Neuronal stem cell (in vitro differentiated cells): Measurements from ENCODE around the gene OXCT1.

Experiments used
- DNase-seq: peaks from one replicate; pipeline ENCODE4 v3.0.0-alpha.2; 2013; ENCODE audit warnings: low spot score
- H2AFZ ChIP-seq: one replicate; pipeline ENCODE4 v1.6.1; 2013; ENCODE audit warnings: mild to moderate bottlenecking, low read length, inconsistent platforms
- H2AK5ac ChIP-seq: 2 replicates; pipeline ENCODE4 v1.6.1; 2013; ENCODE audit warnings: low read depth, mild to moderate bottlenecking, inconsistent platforms, low read length, moderate library complexity, mixed read lengths
- H2BK120ac ChIP-seq: 2 replicates; pipeline ENCODE4 v1.6.1; 2013; ENCODE audit warnings: low read depth, mild to moderate bottlenecking, inconsistent platforms, low read length, moderate library complexity, mixed read lengths
- H2BK12ac ChIP-seq: one replicate; pipeline ENCODE4 v1.6.1; 2013; ENCODE audit warnings: low read length, inconsistent platforms
- H2BK15ac ChIP-seq: 2 replicates; pipeline ENCODE4 v1.6.1; 2013; ENCODE audit warnings: mild to moderate bottlenecking, low read length, inconsistent platforms, mixed read lengths
- H2BK5ac ChIP-seq: one replicate; pipeline ENCODE4 v1.6.1; 2013; ENCODE audit warnings: inconsistent platforms, mild to moderate bottlenecking, low read length, moderate library complexity
- H3K14ac ChIP-seq: one replicate; pipeline ENCODE4 v1.6.1; 2013; ENCODE audit warnings: low read length, inconsistent platforms
- H3K18ac ChIP-seq: 2 replicates; pipeline ENCODE4 v1.6.1; 2013; ENCODE audit warnings: low read length, inconsistent platforms
- H3K23ac ChIP-seq: 2 replicates; pipeline ENCODE4 v1.6.1; 2013; ENCODE audit warnings: low read depth, mild to moderate bottlenecking, mixed read lengths, low read length, inconsistent platforms; ENCODE audit not compliant: poor library complexity
- H3K27ac ChIP-seq: replicated peaks from 3 replicates; pipeline ENCODE4 v1.5.1; 2013; ENCODE audit warnings: low read length, inconsistent platforms
- H3K27me3 ChIP-seq, 3 experiments: 2 replicates each; pipeline ENCODE4 v1.6.1; 2013; ENCODE audit warnings: low read length in 3 of 3, mild to moderate bottlenecking in 2 of 3, inconsistent platforms in 1 of 3, low read depth in 1 of 3, mixed read lengths in 1 of 3, moderate library complexity in 1 of 3; ENCODE audit not compliant: control insufficient read depth in 3 of 3, insufficient read depth in 3 of 3
- H3K36me3 ChIP-seq, 2 donors: replicated peaks in 1 of 2; 2 replicates each; pipeline ENCODE4 v1.6.1; 2013; ENCODE audit warnings: low read length in 2 of 2; ENCODE audit not compliant: control insufficient read depth in 2 of 2, insufficient read depth in 2 of 2
- H3K4ac ChIP-seq: 2 replicates; pipeline ENCODE4 v1.6.1; 2013; ENCODE audit warnings: inconsistent platforms, mild to moderate bottlenecking, low read length, moderate library complexity
- H3K4me1 ChIP-seq, 2 donors: 1 replicate in 1 of 2; 2 replicates in 1 of 2; pipeline ENCODE4 v1.6.1; 2013; ENCODE audit warnings: low read length in 2 of 2, low read depth in 1 of 2; ENCODE audit not compliant: control insufficient read depth in 2 of 2, insufficient read depth in 1 of 2
- H3K4me2 ChIP-seq: one replicate; pipeline ENCODE4 v1.6.1; 2013; ENCODE audit warnings: mild to moderate bottlenecking, low read length, inconsistent platforms; ENCODE audit not compliant: insufficient read depth, poor library complexity, severe bottlenecking
- H3K4me3 ChIP-seq, 2 donors: 2 replicates each; pipeline ENCODE4 v1.5.1; 2013; ENCODE audit warnings: low read length in 2 of 2, mild to moderate bottlenecking in 2 of 2, inconsistent platforms in 1 of 2, moderate library complexity in 1 of 2
- H3K79me1 ChIP-seq: one replicate; pipeline ENCODE4 v1.6.1; 2013; ENCODE audit warnings: low read depth, mild to moderate bottlenecking, inconsistent platforms, low read length, moderate library complexity
- H3K9ac ChIP-seq: one replicate; pipeline ENCODE4 v1.6.1; 2013; ENCODE audit warnings: mild to moderate bottlenecking, low read depth, low read length, inconsistent platforms; ENCODE audit not compliant: poor library complexity
- H3K9me3 ChIP-seq, 2 donors: replicated peaks in 1 of 2; 2 replicates each; pipeline versions ENCODE3 to v1.6.1; 2013; ENCODE audit warnings: low read length in 2 of 2, mild to moderate bottlenecking in 2 of 2, inconsistent platforms in 1 of 2, low read depth in 1 of 2, mixed read lengths in 1 of 2, moderate library complexity in 1 of 2; ENCODE audit not compliant: control insufficient read depth in 2 of 2, insufficient read depth in 1 of 2
- H4K8ac ChIP-seq: one replicate; pipeline ENCODE4 v1.6.1; 2013; ENCODE audit warnings: low read depth, mild to moderate bottlenecking, inconsistent platforms, low read length, moderate library complexity
- H4K91ac ChIP-seq: one replicate; pipeline ENCODE4 v1.6.1; 2013; ENCODE audit warnings: low read length, low read depth, mild to moderate bottlenecking, inconsistent platforms; ENCODE audit not compliant: poor library complexity
- WGBS, 2 donors: extraction: QIAGEN DNeasy Blood & Tissue Kit; methylation state at CpG; one replicate each; pipeline ENCODE4 v1.1.7; 2013; ENCODE audit warnings: missing lambda C conversion rate in 2 of 2, mixed read lengths in 1 of 2; ENCODE audit not compliant: insufficient read length in 2 of 2, insufficient replicate concordance in 1 of 2; ENCODE audit errors: extremely low coverage in 2 of 2; 5-methylcytosine and 5-hydroxymethylcytosine counted together

Gene OXCT1

GRCh38 chr5:41754857-41755256 is 115.4 kb downstream of the OXCT1 start:
- no peak overlapping the region for H2AFZ ChIP-seq
- H3K14ac ChIP-seq, result no peak overlapping the region
- no peak overlapping the region for H3K27ac ChIP-seq
- H3K9ac ChIP-seq, result no peak overlapping the region
- no peak overlapping the region for H4K91ac ChIP-seq
- H3K4me1 ChIP-seq, result peaks cover 0 to 7% of the 10 kb centered on the region in 2 donors
- H2BK120ac ChIP-seq, result no peak overlapping the region
- H2BK12ac ChIP-seq, result no peak overlapping the region
- no peak overlapping the region for H3K4ac ChIP-seq
- WGBS, 2 donors, result no CpG with 5 or more reads among the region's 2 CpGs
- H2BK15ac ChIP-seq, result no peak overlapping the region
- no peaks in the 10 kb centered on the region for H3K9me3 ChIP-seq
- no peak overlapping the region for H3K4me3 ChIP-seq
- no peak overlapping the region for H2BK5ac ChIP-seq
- no peaks in the 10 kb centered on the region for H3K79me1 ChIP-seq
- H3K4me2 ChIP-seq, result no peak overlapping the region
- H3K23ac ChIP-seq, result no peak overlapping the region
- H3K18ac ChIP-seq, result no peak overlapping the region
- H3K36me3 ChIP-seq, result peaks cover 2 to 6% of the 10 kb centered on the region in 2 donors
- no peak overlapping the region for H2AK5ac ChIP-seq
- no peak for DNase-seq
- H4K8ac ChIP-seq, result no peak overlapping the region
- H3K27me3 ChIP-seq, result no peaks in the 10 kb centered on the region

- Histone ChIP-seq H2BK120ac (no peak overlapping the region), H3K36me3 (peaks cover 2 to 24% of the 10 kb centered on the region in 2 donors), H3K4me3 (no peak overlapping the region), H3K79me1 (no peaks in the 10 kb centered on the region), H3K4ac (no peak overlapping the region), H2BK5ac (no peak overlapping the region), H2AK5ac (no peak overlapping the region), H4K8ac (no peak overlapping the region), H3K9me3 (no peaks in the 10 kb centered on the region), H2AFZ (no peak overlapping the region), H3K4me2 (no peak overlapping the region), H4K91ac (no peak overlapping the region), H3K23ac (no peak overlapping the region), H2BK12ac (no peak overlapping the region), H3K27ac (no peak overlapping the region), H2BK15ac (no peak overlapping the region), H3K9ac (no peak overlapping the region), H3K18ac (no peak overlapping the region), H3K27me3 (no peaks in the 10 kb centered on the region), H3K4me1 (peaks cover 0 to 5% of the 10 kb centered on the region in 2 donors), H3K14ac (no peak overlapping the region)
- DNase-seq, result no peak
These were observed 118.4 kb downstream of the OXCT1 start for GRCh38 chr5:41751867-41752266.

GRCh38 chr5:41748631-41749030 is 121.6 kb downstream of the OXCT1 start:
- peaks cover 0 to 5% of the 10 kb centered on the region in 2 donors for H3K4me1 ChIP-seq
- H2BK120ac ChIP-seq, result no peak overlapping the region
- no peaks in the 10 kb centered on the region for H3K9me3 ChIP-seq
- no CpG with 5 or more reads among the region's 2 CpGs for WGBS, 2 donors
- H3K4me2 ChIP-seq, result no peak overlapping the region
- H4K8ac ChIP-seq, result no peak overlapping the region
- H3K27ac ChIP-seq, result no peak overlapping the region
- H2BK5ac ChIP-seq, result no peak overlapping the region
- no peak for DNase-seq
- no peak overlapping the region for H3K23ac ChIP-seq
- H3K9ac ChIP-seq, result no peak overlapping the region
- no peak overlapping the region for H3K4ac ChIP-seq
- H3K14ac ChIP-seq, result no peak overlapping the region
- no peaks in the 10 kb centered on the region for H3K27me3 ChIP-seq
- H3K18ac ChIP-seq, result no peak overlapping the region
- no peak overlapping the region for H2AFZ ChIP-seq
- no peaks in the 10 kb centered on the region for H3K79me1 ChIP-seq
- H3K4me3 ChIP-seq, result no peak overlapping the region
- H2AK5ac ChIP-seq, result no peak overlapping the region
- no peak overlapping the region for H2BK15ac ChIP-seq
- H3K36me3 ChIP-seq, result peaks cover 2 to 27% of the 10 kb centered on the region in 2 donors
- no peak overlapping the region for H2BK12ac ChIP-seq
- no peak overlapping the region for H4K91ac ChIP-seq

GRCh38 chr5:41747708-41748107 is 122.5 kb downstream of the OXCT1 start:
- H2BK15ac ChIP-seq, result no peak overlapping the region
- peaks cover 0 to 27% of the 10 kb centered on the region in 2 donors for H3K36me3 ChIP-seq
- no peak overlapping the region for H2BK12ac ChIP-seq
- H2AFZ ChIP-seq, result no peak overlapping the region
- H3K4me3 ChIP-seq, result no peak overlapping the region
- H3K23ac ChIP-seq, result no peak overlapping the region
- H3K9me3 ChIP-seq, result no peaks in the 10 kb centered on the region
- H2AK5ac ChIP-seq, result no peak overlapping the region
- no peak overlapping the region for H3K27ac ChIP-seq
- no peak overlapping the region for H3K14ac ChIP-seq
- no peak overlapping the region for H4K8ac ChIP-seq
- no peak overlapping the region for H3K4ac ChIP-seq
- H3K4me1 ChIP-seq, result peaks cover 0 to 2% of the 10 kb centered on the region in 2 donors
- no peak for DNase-seq
- no peaks in the 10 kb centered on the region for H3K79me1 ChIP-seq
- H2BK5ac ChIP-seq, result no peak overlapping the region
- H3K9ac ChIP-seq, result no peak overlapping the region
- no CpG with 5 or more reads among the region's 1 CpG for WGBS, 2 donors
- no peak overlapping the region for H3K4me2 ChIP-seq
- no peak overlapping the region for H3K18ac ChIP-seq
- no peak overlapping the region for H4K91ac ChIP-seq
- no peaks in the 10 kb centered on the region for H3K27me3 ChIP-seq
- H2BK120ac ChIP-seq, result no peak overlapping the region
